HG03378 (cell line): ENCODE results near the gene TRAF7.

Experiments
- ATAC-seq: cut with Tn5 transposase; IDR thresholded peaks from one replicate; pipeline ENCODE4 v1.9.1; 2021; ENCODE audit warnings: mild to moderate bottlenecking, moderate library complexity; ENCODE audit not compliant: unreplicated experiment

TRAF7 gene

DNA sequence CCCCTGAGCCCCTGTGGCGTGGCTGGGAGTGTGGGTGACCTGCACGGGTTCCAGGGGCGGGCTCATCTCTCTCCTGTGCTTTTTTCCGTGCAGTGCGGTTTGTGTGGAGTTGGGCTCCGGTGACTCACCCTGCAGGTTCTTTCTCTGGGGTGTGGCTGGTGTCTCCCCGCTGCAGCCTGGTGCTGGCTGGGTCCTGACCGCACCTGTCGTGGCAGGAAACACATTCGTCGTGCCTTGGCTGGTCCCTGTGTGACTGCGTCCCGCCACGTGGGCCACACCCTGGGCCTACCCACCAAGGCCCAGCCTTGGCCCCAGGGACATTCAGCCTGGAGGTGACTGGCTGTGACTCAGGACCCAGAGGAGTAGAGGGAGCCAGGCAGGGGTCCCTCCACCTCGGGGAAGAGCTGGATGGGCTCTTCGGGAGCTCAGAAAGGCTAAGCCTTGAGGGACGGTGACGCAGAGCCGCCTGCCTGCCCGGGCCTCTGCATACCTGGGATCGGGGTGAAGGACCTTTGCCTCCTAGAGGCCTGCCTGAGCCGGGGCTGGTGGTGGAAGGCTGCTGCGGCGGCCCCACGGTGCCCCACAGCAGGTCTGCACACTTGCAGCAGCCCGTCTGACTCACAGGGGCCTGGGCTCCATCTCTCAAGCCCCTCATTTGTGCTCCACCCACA lies 7.8 kb downstream of the TRAF7 start:
- no peak for ATAC-seq

DNA sequence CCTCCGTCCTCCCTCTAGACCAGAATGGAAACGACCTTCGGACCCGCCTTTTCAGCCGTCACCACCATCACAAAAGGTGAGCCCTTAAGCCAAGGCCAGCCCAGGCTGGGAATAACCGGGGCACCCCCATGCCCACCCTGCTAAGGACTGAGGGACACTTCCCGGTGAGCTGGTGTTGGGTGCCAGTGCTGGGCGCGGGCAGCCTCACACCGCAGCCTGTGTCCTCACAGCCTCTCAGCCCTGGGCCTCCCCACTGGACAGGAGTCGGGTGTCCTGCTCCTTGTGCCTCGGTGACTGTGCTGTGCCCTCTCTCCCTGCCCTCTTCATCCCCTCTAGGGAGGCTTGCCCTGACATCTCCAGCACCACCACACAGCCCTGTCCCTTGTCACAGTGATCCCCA lies 10.3 kb downstream of the TRAF7 start:
- no peak for ATAC-seq

DNA sequence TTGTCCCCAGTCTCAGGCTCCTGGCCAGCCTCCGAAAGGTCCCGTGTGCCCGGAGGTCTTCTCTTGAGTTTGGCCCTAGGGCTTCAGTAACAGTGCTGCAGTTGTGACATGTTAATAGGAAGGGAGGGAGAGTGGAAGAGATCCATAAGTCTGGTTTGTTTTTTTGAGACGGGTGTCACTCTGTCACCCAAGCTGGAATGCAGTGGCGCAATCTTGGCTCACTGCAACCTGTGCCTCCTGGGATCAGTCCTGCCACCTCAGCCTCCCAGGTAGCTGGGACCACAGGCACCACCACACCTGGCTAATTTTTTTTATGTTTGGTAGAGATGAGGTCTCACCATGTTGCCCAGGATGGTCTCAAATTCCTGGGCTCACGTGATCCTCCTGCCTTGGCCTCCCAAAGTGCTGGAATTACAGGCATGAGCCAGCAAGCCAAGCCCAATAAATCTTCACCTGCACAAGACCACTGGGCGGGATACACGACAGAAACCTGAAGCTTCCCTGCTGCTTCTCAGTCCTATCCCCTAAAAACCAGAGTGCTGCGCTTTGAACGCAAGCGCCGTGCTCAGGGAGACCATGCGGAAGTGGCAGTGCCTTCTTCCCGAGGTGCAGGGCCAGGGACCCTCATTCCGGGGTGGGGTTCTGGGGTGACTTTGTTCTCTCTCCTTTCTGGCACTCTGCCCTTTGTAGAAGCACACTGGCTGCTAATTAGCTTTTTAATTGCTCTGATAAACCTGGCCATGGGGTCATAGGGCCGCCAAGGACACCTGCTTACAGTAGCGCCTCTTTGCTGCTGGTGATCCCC lies 10.9 kb downstream of the TRAF7 start:
- no peak for ATAC-seq

DNA sequence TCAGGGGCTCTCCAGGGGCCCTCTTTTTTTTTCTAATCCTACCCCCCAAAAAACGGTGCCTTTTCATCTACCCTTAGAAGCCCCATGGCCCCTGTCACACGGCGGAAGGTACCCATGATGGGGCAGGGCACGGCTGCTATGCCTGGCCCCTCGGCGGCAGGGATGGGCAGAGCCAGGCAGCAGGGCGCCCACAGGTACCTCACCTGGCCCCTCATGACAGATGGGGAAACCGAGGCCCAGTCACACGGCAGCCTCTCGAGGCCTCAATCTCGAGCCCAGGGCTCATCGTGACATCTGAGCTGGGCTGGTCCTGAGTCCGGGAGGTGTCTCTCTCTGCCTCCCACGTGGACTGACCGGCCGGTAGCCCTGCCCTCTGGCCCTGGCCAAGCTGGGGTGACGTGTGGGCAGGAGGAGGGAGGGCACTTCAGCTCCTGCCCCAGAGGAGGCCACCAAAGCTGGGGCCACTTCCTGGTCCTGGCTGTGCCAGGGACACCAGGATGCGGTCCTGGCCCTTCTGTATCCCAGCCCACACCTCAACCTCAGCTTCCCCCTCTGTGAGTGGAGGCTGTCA lies 11.6 kb downstream of the TRAF7 start:
- ATAC-seq, result no peak

GRCh38 chr16:2170080-2170479 lies 14.5 kb downstream of the TRAF7 start:
- ATAC-seq, result no peak

GRCh38 chr16:2170587-2171435 lies 15.2 kb downstream of the TRAF7 start:
- no peak for ATAC-seq

GRCh38 chr16:2171601-2172178 lies 16.1 kb downstream of the TRAF7 start:
- ATAC-seq, result no peak

DNA sequence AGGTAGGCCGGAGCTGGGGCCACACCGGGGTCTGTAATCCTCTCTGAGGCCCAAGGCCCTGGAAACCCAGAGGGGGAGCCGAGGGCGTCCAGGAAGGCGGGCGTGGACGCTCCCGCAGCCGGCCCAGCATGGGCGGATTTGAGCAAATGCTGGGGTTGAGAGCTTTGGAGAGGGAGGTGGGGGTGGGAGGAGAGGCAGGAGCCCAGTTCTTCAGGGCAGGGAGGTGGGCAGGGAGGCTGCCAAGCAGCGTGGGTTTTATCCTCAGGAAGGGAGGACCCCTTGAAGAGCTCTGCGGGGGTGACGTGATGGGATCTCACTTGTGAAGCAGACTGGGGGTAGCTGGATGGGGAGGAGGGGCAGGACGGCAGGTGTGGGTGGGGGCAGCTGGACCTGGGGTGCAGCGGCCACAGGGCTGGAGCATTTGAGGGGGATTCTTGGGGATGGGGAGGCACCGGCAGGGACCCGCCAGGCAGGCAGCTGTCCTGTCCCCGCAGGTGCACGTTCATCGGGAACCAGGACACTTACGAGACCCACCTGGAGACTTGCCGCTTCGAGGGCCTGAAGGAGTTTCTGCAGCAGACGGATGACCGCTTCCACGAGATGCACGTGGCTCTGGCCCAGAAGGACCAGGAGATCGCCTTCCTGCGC lies 17.2 kb downstream of the TRAF7 start:
- no peak for ATAC-seq

DNA sequence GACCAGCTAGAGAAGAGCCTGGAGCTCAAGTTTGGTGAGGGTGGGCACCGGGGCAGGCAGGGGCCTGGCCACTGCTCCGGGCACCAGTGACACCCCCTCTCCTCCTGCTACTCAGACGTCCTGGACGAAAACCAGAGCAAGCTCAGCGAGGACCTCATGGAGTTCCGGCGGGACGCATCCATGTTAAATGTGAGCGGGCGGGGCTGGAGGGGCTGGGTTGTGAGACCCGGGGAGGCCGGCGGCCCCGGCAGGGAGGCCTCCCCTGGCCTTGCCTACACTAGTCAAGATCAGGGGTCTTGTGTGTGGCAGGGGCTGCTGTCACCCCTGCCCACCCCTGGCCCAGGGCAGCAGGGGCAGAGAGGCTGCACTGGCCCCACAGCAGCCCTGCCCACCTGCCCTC lies 17.8 kb downstream of the TRAF7 start:
- ATAC-seq, result no peak

DNA sequence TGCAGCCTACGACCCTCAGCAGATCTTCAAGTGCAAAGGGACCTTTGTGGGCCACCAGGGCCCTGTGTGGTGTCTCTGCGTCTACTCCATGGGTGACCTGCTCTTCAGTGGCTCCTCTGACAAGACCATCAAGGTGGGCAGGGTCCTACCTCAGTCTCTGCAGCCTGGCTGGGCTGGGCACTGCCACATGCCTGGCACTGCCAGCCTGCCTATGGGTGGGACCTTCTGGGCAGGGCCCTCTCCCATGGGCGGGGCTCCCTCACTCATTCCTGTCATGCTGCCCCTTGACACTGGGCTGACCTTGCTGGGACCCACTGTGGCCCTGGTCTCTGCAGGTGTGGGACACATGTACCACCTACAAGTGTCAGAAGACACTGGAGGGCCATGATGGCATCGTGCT lies 18.3 kb downstream of the TRAF7 start:
- no peak for ATAC-seq

GRCh38 chr16:2174396-2175131 lies 19.0 kb downstream of the TRAF7 start:
- no peak for ATAC-seq

DNA sequence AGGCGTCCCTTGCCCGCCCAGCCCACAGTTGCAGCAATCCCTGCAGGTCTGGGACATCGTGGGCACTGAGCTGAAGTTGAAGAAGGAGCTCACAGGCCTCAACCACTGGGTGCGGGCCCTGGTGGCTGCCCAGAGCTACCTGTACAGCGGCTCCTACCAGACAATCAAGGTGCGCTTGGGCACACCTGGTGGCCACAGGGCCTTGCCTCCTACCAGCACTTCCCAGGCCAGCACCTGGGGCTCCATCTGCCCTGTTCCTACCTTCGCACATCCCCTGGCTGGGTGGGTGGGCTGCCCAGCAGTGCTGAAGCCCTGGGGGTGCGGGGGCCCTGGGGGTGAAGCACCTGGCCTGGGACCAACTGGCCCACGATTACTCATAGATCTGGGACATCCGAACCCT lies 19.9 kb downstream of the TRAF7 start:
- ATAC-seq, result no peak

DNA sequence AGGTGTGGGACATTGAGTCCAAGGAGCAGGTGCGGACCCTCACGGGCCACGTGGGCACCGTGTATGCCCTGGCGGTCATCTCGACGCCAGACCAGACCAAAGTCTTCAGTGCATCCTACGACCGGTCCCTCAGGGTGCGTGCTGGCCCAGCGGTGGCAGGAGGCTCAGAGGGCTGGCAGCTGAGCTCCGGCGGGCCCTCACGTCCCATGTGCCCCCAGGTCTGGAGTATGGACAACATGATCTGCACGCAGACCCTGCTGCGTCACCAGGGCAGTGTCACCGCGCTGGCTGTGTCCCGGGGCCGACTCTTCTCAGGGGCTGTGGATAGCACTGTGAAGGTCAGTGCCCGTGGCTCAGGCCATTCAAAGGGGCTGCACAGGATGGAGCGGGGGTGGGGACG lies 20.5 kb downstream of the TRAF7 start:
- ATAC-seq, result no peak

- no peak for ATAC-seq
Observed at GRCh38 chr16:2177101-2177500, 21.5 kb downstream of the TRAF7 start.

- ATAC-seq, result no peak
Observed at GRCh38 chr16:2177561-2177960, 22.0 kb downstream of the TRAF7 start.

DNA sequence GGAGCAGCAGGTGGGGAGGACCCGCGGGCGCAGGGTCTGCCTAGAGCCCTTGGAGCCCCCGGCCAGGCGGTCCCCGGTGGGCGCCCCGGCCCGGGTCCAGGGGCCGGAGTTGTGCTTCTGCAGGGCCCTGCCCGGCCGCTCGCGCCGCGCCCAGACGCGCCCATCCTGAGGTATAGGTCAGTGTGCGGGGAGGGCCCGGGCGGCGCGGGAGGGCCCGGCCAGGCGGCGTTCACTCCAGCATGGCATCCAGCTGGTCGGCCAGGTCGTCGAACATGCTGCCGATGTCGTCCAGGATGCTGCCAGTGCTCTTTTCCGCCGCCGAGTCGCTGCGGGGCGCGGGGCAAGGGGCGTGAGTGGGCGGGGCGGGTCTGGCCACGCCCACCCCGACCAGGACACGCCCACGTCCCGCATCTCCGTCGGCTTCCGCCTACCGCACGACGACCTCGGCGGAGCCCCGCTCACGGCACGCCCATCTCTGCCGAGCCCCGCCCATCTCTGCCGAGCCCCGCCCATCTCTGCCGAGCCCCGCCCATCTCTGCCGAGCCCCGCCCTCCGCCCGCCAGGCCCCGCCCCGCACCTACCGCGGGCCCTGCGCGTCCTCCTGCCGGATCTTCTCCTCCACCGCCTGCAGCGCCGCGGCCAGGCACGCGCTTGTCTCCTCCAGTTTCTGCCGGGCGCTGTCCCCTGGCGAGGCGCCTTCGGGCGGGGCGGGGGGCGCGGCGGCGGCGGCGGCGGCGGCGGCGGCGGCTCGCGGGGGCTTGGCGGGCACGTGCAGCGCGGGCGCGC lies 22.9 kb downstream of the TRAF7 start:
- ATAC-seq, result no peak

GRCh38 chr16:2179107-2179501 lies 23.5 kb downstream of the TRAF7 start:
- ATAC-seq, result no peak

- ATAC-seq, result no peak
Observed at GRCh38 chr16:2179576-2179975, 24.0 kb downstream of the TRAF7 start.

DNA sequence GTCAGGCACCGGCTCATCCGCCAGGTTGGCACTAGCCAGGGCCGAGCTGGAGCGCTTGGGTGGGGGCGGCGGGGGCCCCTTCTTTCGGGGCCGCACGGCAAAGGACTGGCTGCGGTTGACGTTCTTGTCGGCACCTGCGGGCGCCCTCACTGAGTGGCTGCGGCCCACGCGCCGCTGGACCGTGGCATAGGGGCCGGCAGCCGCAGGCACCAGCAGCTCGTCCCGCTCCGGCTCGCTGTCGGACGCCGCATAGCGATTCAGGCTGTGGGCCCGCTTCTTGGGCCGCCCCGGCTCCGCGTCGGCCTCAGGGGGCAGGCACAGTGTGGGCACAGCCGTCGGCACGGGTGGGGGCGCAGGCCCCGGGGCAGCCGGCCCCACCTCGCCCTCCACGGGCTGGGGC lies 24.9 kb downstream of the TRAF7 start:
- ATAC-seq, result no peak
